Measurements from ENCODE around the gene IZUMO4. TPM values are rescaled to one million over a fixed set of nuclear protein-coding genes. Genes with fewer than 3 reads are reported as not detected.

The IZUMO4 gene
- total and polyA plus RNA-seq, 7 experiments from 2014 or later: 0.73 to 26.8 (median 15.4) TPM

- no peaks in the 10 kb centered on the region for H3K27me3 Mint-ChIP-seq
- no peak for DNase-seq
- ATAC-seq: no peak
- H3K4me1 Mint-ChIP-seq: peaks cover 19 to 52% (median 24%) of the 10 kb centered on the region in 7 donors
- no peaks in the 10 kb centered on the region for H3K36me3 Mint-ChIP-seq
- intact Hi-C loops (cut with micrococcal nuclease): loop anchor here in 1 of 2 donors (5.0 kb wide), 1 partner anchor 200 kb away; the partner anchor contains the start of gene KLF16
- Histone ChIP-seq H3K9me3 (ENCODE audit: control insufficient read depth in 2 of 3, low read length in 3 of 3) (no peaks in the 10 kb centered on the region), H3K4me3 (ENCODE audit: low read length) (no peak overlapping the region), H3K36me3 (ENCODE audit: control insufficient read depth in 2 of 3, insufficient read depth in 3 of 3, low read length in 3 of 3) (no peaks in the 10 kb centered on the region), H3K27me3 (ENCODE audit: control insufficient read depth in 2 of 2, insufficient read depth in 2 of 2, low read length in 2 of 2) (no peaks in the 10 kb centered on the region), H3K4me1 (ENCODE audit: control insufficient read depth in 2 of 2, insufficient read depth in 2 of 2, low read length in 2 of 2) (peaks cover 23 to 38% of the 10 kb centered on the region in 2 donors), H3K27ac (ENCODE audit: low read depth, low read length) (peak overlapping the region; percentile 99)
- peak overlapping the region; percentile 58 to 97 (median 94) for H3K4me3 Mint-ChIP-seq
- H3K9me3 Mint-ChIP-seq: peaks cover 0 to 4% (median 0%) of the 10 kb centered on the region in 11 donors
- POLR2A ChIA-PET: interaction anchor here (1.1 to 2.6 kb wide), 7 partner anchors 10 to 28 kb away, joined by 3 to 18 read pairs (median 5); no protein-coding TSS in a partner anchor
- peak overlapping the region; percentile 83 to 99 (median 97) for H3K27ac Mint-ChIP-seq
- CTCF ChIA-PET: interaction anchor here (0.7 kb wide), 1 partner anchor 20 kb away, joined by 3 read pairs; no protein-coding TSS in a partner anchor
These were observed 33.9 kb upstream of the IZUMO4 start for GRCh38 chr19:2062770-2063169.

- Mint-ChIP-seq H3K36me3 (no peaks in the 10 kb centered on the region), H3K9me3 (peaks cover 0 to 4% (median 0%) of the 10 kb centered on the region in 11 donors), H3K4me1 (peaks cover 15 to 45% (median 18%) of the 10 kb centered on the region in 7 donors), H3K4me3 (peak overlapping the region in 2 of 10 donors; percentile 23 to 27), H3K27ac (peak overlapping the region in 5 of 9 donors; percentile 29 to 61 (median 41)), H3K27me3 (no peaks in the 10 kb centered on the region)
- Histone ChIP-seq H3K27me3 (ENCODE audit: control insufficient read depth in 2 of 2, insufficient read depth in 2 of 2, low read length in 2 of 2) (no peaks in the 10 kb centered on the region), H3K4me1 (ENCODE audit: control insufficient read depth in 2 of 2, insufficient read depth in 2 of 2, low read length in 2 of 2) (peaks cover 19 to 28% of the 10 kb centered on the region in 2 donors), H3K36me3 (ENCODE audit: control insufficient read depth in 2 of 3, insufficient read depth in 3 of 3, low read length in 3 of 3) (no peaks in the 10 kb centered on the region), H3K4me3 (ENCODE audit: low read length) (no peak overlapping the region), H3K27ac (ENCODE audit: low read depth, low read length) (peak overlapping the region; percentile 27), H3K9me3 (ENCODE audit: control insufficient read depth in 2 of 3, low read length in 3 of 3) (no peaks in the 10 kb centered on the region)
- ATAC-seq (no peak), DNase-seq (no peak)
- intact Hi-C loops (cut with micrococcal nuclease): loop anchor here in 1 of 2 donors (5.0 kb wide), 1 partner anchor 202 kb away; the partner anchor contains the start of gene KLF16
- CTCF ChIA-PET: interaction anchor here (0.6 kb wide), 2 partner anchors 32 to 56 kb away, joined by 3 to 4 read pairs; partner anchors contain the start of gene MOB3A
- POLR2A ChIA-PET: interaction anchor here (0.6 to 2.3 kb wide), 8 partner anchors 12 to 45 kb away, joined by 3 to 12 read pairs (median 4); no protein-coding TSS in a partner anchor
These were observed 32.9 kb upstream of the IZUMO4 start for GRCh38 chr19:2063824-2064223.

GRCh38 chr19:2064395-2064787, 32.3 kb upstream of the IZUMO4 start:
- ChIA-PET CTCF (no interaction called here), POLR2A (interaction anchor here (1.6 to 2.3 kb wide), 2 partner anchors 20 to 26 kb away, joined by 3 to 7 read pairs; no protein-coding TSS in a partner anchor)
- ATAC-seq: no peak
- Histone ChIP-seq H3K36me3 (ENCODE audit: control insufficient read depth in 2 of 3, insufficient read depth in 3 of 3, low read length in 3 of 3) (no peaks in the 10 kb centered on the region), H3K9me3 (ENCODE audit: control insufficient read depth in 2 of 3, low read length in 3 of 3) (no peaks in the 10 kb centered on the region), H3K27me3 (ENCODE audit: control insufficient read depth in 2 of 2, insufficient read depth in 2 of 2, low read length in 2 of 2) (no peaks in the 10 kb centered on the region), H3K4me3 (ENCODE audit: low read length) (no peak overlapping the region), H3K27ac (ENCODE audit: low read depth, low read length) (no peak overlapping the region), H3K4me1 (ENCODE audit: control insufficient read depth in 2 of 2, insufficient read depth in 2 of 2, low read length in 2 of 2) (peaks cover 19 to 27% of the 10 kb centered on the region in 2 donors)
- no peaks in the 10 kb centered on the region for H3K36me3 Mint-ChIP-seq
- H3K27ac Mint-ChIP-seq: peak overlapping the region in 4 of 9 donors; percentile 46 to 71 (median 62)
- H3K27me3 Mint-ChIP-seq: no peaks in the 10 kb centered on the region
- H3K4me3 Mint-ChIP-seq: no peak overlapping the region
- intact Hi-C loops (cut with micrococcal nuclease): loop anchor here in 1 of 2 donors (5.0 kb wide), 1 partner anchor 202 kb away; the partner anchor contains the start of gene KLF16
- peaks cover 0 to 4% (median 0%) of the 10 kb centered on the region in 11 donors for H3K9me3 Mint-ChIP-seq
- H3K4me1 Mint-ChIP-seq: peaks cover 18 to 44% (median 22%) of the 10 kb centered on the region in 7 donors
- DNase-seq: no peak

GRCh38 chr19:2064788-2065524, 31.8 kb upstream of the IZUMO4 start:
- DNase-seq (no peak), ATAC-seq (no peak)
- Histone ChIP-seq H3K4me3 (ENCODE audit: low read length) (no peak overlapping the region), H3K27me3 (ENCODE audit: control insufficient read depth in 2 of 2, insufficient read depth in 2 of 2, low read length in 2 of 2) (no peaks in the 10 kb centered on the region), H3K9me3 (ENCODE audit: control insufficient read depth in 2 of 3, low read length in 3 of 3) (no peaks in the 10 kb centered on the region), H3K4me1 (ENCODE audit: control insufficient read depth in 2 of 2, insufficient read depth in 2 of 2, low read length in 2 of 2) (peaks cover 16 to 27% of the 10 kb centered on the region in 2 donors), H3K36me3 (ENCODE audit: control insufficient read depth in 2 of 3, insufficient read depth in 3 of 3, low read length in 3 of 3) (no peaks in the 10 kb centered on the region), H3K27ac (ENCODE audit: low read depth, low read length) (no peak overlapping the region)
- H3K27me3 Mint-ChIP-seq: no peaks in the 10 kb centered on the region
- H3K4me3 Mint-ChIP-seq: no peak overlapping the region
- CTCF ChIA-PET: no interaction called here
- peaks cover 18 to 47% (median 25%) of the 10 kb centered on the region in 7 donors for H3K4me1 Mint-ChIP-seq
- intact Hi-C loops (cut with micrococcal nuclease): loop anchor here in 1 of 2 donors (5.0 kb wide), 1 partner anchor 203 kb away; the partner anchor contains the start of gene KLF16
- peaks cover 0 to 2% (median 0%) of the 10 kb centered on the region in 5 donors for H3K36me3 Mint-ChIP-seq
- H3K9me3 Mint-ChIP-seq: peaks cover 0 to 4% (median 0%) of the 10 kb centered on the region in 11 donors
- peak overlapping the region in 7 of 9 donors; percentile 33 to 71 (median 61) for H3K27ac Mint-ChIP-seq
- POLR2A ChIA-PET: interaction anchor here (2.3 kb wide), 1 partner anchor 19 kb away, joined by 7 read pairs; no protein-coding TSS in a partner anchor

GRCh38 chr19:2070436-2070827, 26.3 kb upstream of the IZUMO4 start:
- ATAC-seq (no peak), DNase-seq (no peak)
- H3K4me3 Mint-ChIP-seq: no peak overlapping the region
- peaks cover 0 to 2% (median 0%) of the 10 kb centered on the region in 11 donors for H3K9me3 Mint-ChIP-seq
- Histone ChIP-seq H3K9me3 (ENCODE audit: control insufficient read depth in 2 of 3, low read length in 3 of 3) (no peaks in the 10 kb centered on the region), H3K27ac (ENCODE audit: low read depth, low read length) (peak overlapping the region; percentile 53), H3K36me3 (ENCODE audit: control insufficient read depth in 2 of 3, insufficient read depth in 3 of 3, low read length in 3 of 3) (peaks cover 7 to 43% (median 8%) of the 10 kb centered on the region in 3 experiments), H3K4me3 (ENCODE audit: low read length) (no peak overlapping the region), H3K27me3 (ENCODE audit: control insufficient read depth in 2 of 2, insufficient read depth in 2 of 2, low read length in 2 of 2) (no peaks in the 10 kb centered on the region), H3K4me1 (ENCODE audit: control insufficient read depth in 2 of 2, insufficient read depth in 2 of 2, low read length in 2 of 2) (peaks cover 0 to 10% of the 10 kb centered on the region in 2 donors)
- peaks cover 9 to 27% (median 11%) of the 10 kb centered on the region in 5 donors for H3K36me3 Mint-ChIP-seq
- CTCF ChIA-PET: interaction anchor here (0.6 to 2.2 kb wide), 7 partner anchors 17 to 143 kb away, joined by 3 to 10 read pairs (median 6); partner anchors contain the start of gene MOB3A
- intact Hi-C loops (cut with micrococcal nuclease): no loop called here
- POLR2A ChIA-PET: interaction anchor here (0.6 to 2.4 kb wide), 8 partner anchors 13 to 271 kb away, joined by 3 to 13 read pairs (median 6); no protein-coding TSS in a partner anchor
- peak overlapping the region in 6 of 9 donors; percentile 59 to 88 (median 80) for H3K27ac Mint-ChIP-seq
- H3K4me1 Mint-ChIP-seq: peaks cover 13 to 38% (median 22%) of the 10 kb centered on the region in 7 donors
- no peaks in the 10 kb centered on the region for H3K27me3 Mint-ChIP-seq

- no peaks in the 10 kb centered on the region for H3K27me3 ChIP-seq (ENCODE audit: control insufficient read depth in 2 of 2, insufficient read depth in 2 of 2, low read length in 2 of 2)
- ChIA-PET CTCF (interaction anchor here (0.6 to 1.3 kb wide), 3 partner anchors 11 to 54 kb away, joined by 3 to 4 read pairs (median 4); no protein-coding TSS in a partner anchor), POLR2A (interaction anchor here (1.6 kb wide), 1 partner anchor 22 kb away, joined by 3 read pairs; no protein-coding TSS in a partner anchor)
- H3K27ac Mint-ChIP-seq: peak overlapping the region; percentile 30 to 88 (median 82)
- intact Hi-C loops (cut with micrococcal nuclease): no loop called here
- no peak for DNase-seq
- peaks cover 9 to 27% (median 11%) of the 10 kb centered on the region in 5 donors for H3K36me3 Mint-ChIP-seq
- H3K4me3 Mint-ChIP-seq: peak overlapping the region in 1 of 10 donors; percentile 39
- no peak for ATAC-seq
- H3K27me3 Mint-ChIP-seq: no peaks in the 10 kb centered on the region
- H3K4me1 Mint-ChIP-seq: peaks cover 13 to 42% (median 22%) of the 10 kb centered on the region in 7 donors
- no peaks in the 10 kb centered on the region for H3K9me3 ChIP-seq (ENCODE audit: control insufficient read depth in 2 of 3, low read length in 3 of 3)
- peak overlapping the region; percentile 53 for H3K27ac ChIP-seq (ENCODE audit: low read depth, low read length)
- H3K9me3 Mint-ChIP-seq: peaks cover 0 to 2% (median 0%) of the 10 kb centered on the region in 11 donors
- no peak overlapping the region for H3K4me3 ChIP-seq (ENCODE audit: low read length)
- H3K36me3 ChIP-seq (ENCODE audit: control insufficient read depth in 2 of 3, insufficient read depth in 3 of 3, low read length in 3 of 3): peaks cover 7 to 50% (median 11%) of the 10 kb centered on the region in 3 experiments
- peaks cover 0 to 10% of the 10 kb centered on the region in 2 donors for H3K4me1 ChIP-seq (ENCODE audit: control insufficient read depth in 2 of 2, insufficient read depth in 2 of 2, low read length in 2 of 2)
These were observed 25.6 kb upstream of the IZUMO4 start for GRCh38 chr19:2070986-2071673.

Data from naive thymus-derived CD4-positive, alpha-beta T cell (primary cell).